Kidney glomerular epithelial cell (primary cell): ENCODE measurements around the gene ACSM4.
"Not testable (repeated sequence)": the region's sequence is repeated elsewhere in the genome, so short reads cannot be mapped to it uniquely, and the experiment has no call there.

Source experiments
- DNase-seq: peaks from one replicate; lab custom pipeline; 2025; lab: John Stamatoyannopoulos, UW

Gene ACSM4

DNA sequence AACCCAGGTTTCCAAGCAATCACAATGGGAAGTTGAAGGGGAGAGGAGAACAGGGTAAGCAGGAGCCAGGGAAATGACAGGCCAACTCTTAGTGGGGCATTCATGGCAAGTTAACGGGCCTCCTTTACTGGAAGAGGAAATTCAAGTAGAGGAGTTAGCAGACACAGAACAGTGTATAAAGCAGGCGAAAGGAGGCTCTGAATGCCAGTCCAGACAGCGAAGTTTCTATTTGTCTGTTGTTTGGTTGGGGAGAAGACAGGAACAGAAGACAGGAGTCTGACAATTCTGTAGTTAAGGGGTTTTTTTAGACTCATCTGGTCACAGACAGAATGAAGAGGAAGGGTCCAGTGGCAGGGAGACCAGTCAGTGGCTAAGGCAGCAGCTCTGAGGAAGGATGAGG, at the start of gene ACSM4:
Gene ACSM4, plus strand, starts transcription at position 301 of the 400 bp plus-strand sequence. CDS start 260 bp downstream, outside the sequence.
- no peak for DNase-seq

- no peak for DNase-seq
Observed at GRCh38 chr12:7259060-7259459, 44.8 kb upstream of the ACSM4 start.

DNA sequence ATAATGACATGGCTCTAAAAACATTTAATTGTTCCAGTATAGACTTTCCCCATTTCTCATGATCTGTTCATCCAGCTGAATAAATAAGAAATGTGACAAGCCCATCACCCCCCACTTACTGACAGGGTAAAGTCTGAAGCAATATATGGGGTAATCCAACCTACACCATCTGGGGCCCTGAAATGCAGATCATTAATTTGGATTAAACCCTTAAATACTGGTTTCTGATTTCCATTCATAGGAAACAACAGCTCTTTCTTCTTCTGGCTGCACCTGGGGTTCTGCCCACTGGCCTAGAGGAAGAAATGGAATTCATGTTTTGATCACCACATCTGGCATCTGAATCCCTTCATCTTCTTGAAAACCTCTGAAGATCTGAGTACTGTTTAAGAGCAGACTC, 39.3 kb upstream of the ACSM4 start:
- no peak for DNase-seq

- DNase-seq, result no peak
Observed at GRCh38 chr12:7265251-7265650, 38.6 kb upstream of the ACSM4 start.

DNA sequence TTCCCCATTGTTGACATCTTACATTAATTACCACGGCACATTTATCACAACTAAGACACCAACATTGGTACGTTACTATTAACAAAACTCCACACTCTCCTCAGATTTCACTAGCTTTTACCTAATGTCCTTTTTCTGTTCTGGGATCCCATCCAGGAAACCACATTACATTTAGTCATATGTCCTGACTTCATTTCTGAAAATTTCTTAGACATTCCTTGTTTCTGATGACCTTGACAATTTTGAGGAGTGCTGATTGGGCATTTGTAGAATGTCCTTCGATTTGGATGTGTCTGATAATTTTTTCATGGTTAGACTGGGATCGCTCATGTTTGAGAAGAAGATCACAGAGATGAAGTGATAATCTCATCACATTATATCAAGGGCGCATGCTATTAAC, 34.6 kb upstream of the ACSM4 start:
- DNase-seq, result no peak

DNA sequence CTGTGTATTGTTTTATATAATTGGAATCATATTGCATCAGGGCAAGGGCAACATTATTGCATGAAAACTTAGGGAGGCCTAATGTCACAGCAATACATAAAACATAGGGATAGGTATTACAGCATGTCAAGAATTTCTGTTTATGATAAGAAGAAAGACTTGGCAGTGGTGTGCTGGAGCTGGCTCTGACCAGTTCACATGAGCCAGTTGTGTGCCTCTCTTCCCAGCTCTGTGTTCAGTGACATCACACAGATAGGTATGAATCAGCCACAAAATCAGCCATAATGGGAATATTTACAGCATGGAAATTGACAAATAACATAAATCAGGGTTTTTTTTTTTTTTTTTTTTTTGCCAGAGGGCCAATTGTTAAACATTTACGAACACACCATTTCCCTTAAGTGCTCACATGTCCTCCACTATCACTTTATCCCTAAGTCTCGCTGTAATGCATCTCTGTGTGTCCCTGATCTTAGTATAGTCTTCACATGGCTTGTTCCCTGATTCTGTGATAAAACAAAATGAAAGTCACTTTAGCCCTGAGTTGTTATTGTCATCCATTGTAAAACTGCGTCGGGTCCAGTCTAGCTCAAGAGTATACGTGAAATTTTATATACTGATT, 31.9 kb upstream of the ACSM4 start:
- no peak for DNase-seq

DNA sequence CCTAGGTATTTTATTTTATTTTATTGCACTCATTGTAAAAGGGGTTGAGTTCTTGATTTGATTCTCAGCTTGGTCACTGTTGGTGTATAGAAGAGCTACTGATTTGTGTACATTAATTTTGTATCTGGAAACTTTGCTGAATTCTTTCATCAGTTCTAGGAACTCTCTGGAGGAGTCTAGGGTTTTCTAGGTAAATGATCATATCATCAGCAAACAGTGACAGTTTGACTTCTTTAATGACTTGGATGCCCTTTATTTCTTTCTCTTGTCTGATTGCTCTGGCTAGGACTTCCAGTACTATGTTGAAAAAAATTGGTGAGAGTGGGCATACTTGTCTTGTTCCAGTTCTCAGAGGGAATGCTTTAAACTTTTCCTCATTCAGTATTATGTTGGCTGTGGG, 28.4 kb upstream of the ACSM4 start:
- not testable (repeated sequence) for DNase-seq

- no peak for DNase-seq
Observed at GRCh38 chr12:7282844-7283243, 21.0 kb upstream of the ACSM4 start.

- no peak for DNase-seq
Observed at GRCh38 chr12:7289743-7290142, 14.1 kb upstream of the ACSM4 start.

DNA sequence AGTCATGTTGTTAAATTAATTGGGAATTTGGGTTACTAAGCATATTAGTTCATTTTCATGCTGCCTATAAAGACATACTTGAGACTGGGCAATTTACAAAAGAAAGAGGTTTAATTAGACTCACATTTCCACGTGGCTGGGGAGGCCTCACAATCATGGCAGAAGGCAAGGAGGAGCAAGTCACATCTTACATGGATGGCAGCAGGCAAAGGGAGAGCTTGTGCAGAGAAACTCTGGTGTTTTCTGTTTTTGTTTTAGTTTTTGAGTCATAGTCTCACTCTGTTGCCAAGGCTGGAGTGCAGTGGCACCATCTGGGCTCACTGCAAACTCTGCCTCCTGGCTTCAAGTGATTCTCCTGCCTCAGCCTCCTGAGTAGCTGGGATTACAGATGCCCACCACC, 13.3 kb upstream of the ACSM4 start:
- not testable (repeated sequence) for DNase-seq

- no peak for DNase-seq
Observed at GRCh38 chr12:7292300-7292699, 11.6 kb upstream of the ACSM4 start.

DNA sequence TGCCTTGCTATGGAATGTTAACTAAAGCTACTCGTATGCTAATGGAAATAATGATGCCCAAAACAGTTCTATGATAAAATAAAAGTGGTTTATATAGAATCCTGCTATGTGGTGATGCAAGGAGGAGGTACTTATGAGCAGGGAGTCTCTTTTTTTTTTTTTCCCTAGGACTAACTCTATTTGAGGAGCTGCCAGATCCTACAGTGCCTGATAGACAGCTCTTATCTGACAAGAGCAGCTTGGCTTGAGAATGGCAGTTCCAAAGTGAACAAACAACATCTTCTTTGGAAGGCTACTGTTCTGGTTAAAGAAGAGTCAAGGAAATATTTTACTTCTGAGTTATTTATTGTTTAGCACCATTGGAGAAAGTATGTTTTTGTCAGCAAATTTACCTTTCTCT, 10.2 kb upstream of the ACSM4 start:
- DNase-seq, result no peak

- DNase-seq, result no peak
Observed at GRCh38 chr12:7295529-7295928, 8.3 kb upstream of the ACSM4 start.

GRCh38 chr12:7297865-7298264, 6.0 kb upstream of the ACSM4 start:
- no peak for DNase-seq

- DNase-seq, result no peak
Observed at GRCh38 chr12:7302266-7302986, 1.4 kb upstream of the ACSM4 start.

- no peak for DNase-seq
Observed at GRCh38 chr12:7303230-7303629, 642 bp upstream of the ACSM4 start.

GRCh38 chr12:7304456-7304855, 584 bp downstream of the ACSM4 start:
- DNase-seq, result no peak

GRCh38 chr12:7310070-7310469, 6.2 kb downstream of the ACSM4 start:
- no peak for DNase-seq

DNA sequence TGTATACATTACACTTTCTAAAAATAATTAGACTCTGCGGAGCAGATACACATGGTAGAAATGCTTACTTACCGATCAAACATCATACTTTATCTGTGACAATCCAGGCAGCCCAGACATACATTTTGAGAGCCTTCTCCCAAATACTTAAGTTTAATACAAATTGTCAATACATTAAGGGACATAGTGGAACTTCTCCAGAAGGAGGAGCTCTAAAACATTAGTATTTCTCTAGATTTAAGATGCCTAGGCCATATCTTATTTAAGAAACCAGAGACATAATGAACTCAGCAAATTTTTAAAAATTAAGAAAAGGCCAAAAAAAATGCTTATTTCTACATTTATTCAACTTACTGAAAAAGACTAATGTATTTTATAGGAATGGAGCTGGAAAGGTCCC, 16.1 kb downstream of the ACSM4 start:
- no peak for DNase-seq

- DNase-seq, result no peak
Observed at GRCh38 chr12:7321624-7322023, 17.8 kb downstream of the ACSM4 start.

DNA sequence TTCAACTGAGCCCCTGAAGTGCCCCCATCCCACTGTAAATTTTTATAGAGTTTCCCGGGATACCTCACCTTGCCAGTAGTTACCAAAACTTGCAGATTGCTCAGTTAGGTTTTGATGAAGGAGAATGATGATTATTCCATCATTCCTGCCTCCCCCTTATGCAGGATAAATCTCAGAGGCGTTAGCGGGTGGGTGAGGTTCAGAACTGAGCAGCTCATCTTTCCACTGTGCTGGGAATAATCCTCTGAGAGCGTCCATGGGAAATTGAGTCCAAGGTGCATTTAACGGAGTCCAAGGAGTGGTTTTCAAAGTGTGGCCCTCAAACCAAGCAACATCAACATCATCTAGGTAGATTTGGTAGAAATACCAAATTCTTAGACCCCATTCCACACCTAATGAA, 18.7 kb downstream of the ACSM4 start:
- DNase-seq, result no peak

DNA sequence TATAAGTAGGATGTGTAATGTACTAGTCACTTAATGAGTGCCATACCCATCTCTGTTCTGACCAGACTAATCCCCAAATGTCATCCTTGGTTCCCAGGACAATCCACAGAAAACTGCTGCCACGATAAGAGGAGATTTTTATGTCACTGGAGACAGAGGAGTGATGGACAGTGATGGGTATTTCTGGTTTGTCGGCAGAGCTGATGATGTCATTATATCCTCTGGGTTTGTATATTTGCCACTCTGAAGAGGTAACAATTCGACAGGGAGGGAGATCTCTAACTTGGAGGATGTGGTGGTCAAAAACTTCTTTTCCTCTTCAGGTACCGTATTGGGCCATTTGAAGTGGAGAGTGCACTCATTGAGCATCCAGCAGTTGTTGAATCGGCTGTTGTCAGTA, 20.3 kb downstream of the ACSM4 start:
- DNase-seq, result no peak

GRCh38 chr12:7327918-7328317, 24.0 kb downstream of the ACSM4 start:
- DNase-seq, result no peak

GRCh38 chr12:7337790-7338189, 33.9 kb downstream of the ACSM4 start:
- DNase-seq, result not testable (repeated sequence)
